NCI-H69 (cell line): ENCODE data around the gene HABP2.
A peak's percentile ranks its signal among the peaks of the same experiment; 100 is the strongest.

Source experiments
- DNase-seq: peaks from one replicate; lab custom pipeline; 2025; lab: John Stamatoyannopoulos, UW

HABP2 gene

GRCh38 chr10:113552701-113553100 is at the start of gene HABP2:
Gene HABP2, plus strand, starts transcription at chr10:113553053. Its CDS starts 69 bp downstream, at chr10:113553122.
- no peak for DNase-seq

GRCh38 chr10:113503930-113504329 is 48.9 kb upstream of the HABP2 start:
- no peak for DNase-seq

- no peak for DNase-seq
Measured at GRCh38 chr10:113504423-113504822, 48.4 kb upstream of the HABP2 start.

GRCh38 chr10:113506476-113506875 is 46.4 kb upstream of the HABP2 start:
- no peak for DNase-seq

GRCh38 chr10:113511419-113511818 is 41.4 kb upstream of the HABP2 start:
- no peak for DNase-seq

GRCh38 chr10:113515161-113515560 is 37.7 kb upstream of the HABP2 start:
- no peak for DNase-seq

DNA sequence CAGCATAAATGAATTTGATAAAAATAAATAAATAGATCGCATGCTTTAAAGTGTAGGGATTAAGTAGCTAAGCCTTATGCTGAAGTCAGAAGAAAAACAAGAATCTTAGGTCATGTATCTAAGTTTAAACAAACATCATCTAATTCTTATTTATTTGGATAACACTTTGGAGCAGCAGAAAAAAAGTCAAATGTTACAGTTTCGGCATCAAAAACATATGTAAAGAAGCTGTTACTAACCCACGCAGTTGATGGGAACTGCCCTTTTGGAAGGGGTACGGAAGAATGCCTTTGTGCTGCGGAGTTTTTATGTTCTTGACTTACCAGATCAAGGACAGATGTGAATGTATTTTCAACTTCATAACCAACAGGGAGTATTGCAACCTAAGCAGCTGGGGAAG is 37.3 kb upstream of the HABP2 start:
- DNase-seq, result no peak

- no peak for DNase-seq
Measured at GRCh38 chr10:113516061-113516460, 36.8 kb upstream of the HABP2 start.

DNA sequence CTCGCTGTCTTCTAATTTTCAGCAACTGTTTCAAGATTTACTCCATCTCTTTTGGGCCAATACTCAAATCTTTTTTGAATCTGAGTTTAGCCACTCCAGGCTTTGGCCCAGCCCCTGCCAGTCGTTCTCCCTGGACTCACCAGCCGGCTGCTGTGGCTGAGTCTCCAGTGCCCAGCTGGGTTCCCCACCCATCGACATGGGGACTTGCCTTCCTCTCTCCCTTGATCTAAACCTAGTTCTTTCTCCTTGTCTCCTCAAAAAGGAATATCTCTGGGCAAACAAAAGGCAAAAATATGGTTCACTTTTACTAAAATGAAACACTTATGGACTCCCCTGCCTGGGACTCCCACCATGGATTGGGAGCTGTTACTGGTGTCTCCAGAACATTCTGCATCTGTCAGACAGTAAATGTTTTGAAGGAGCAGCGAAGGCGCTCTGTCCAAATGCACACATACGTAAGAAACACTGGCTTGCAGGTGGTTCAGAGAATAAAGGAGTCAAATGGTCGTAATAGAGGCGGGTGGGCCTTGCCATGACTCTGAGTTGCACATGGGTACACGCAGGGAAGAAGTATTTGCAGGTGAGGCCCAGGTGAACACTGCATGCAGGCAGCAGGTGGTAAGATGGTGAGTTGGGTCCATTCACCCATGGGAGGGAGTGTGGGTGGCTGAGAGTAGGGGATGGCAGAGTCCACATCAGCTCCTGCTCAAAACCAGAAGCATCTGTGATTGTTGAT is 35.5 kb upstream of the HABP2 start:
- DNase-seq, result no peak

GRCh38 chr10:113517901-113518260 is 35.0 kb upstream of the HABP2 start:
- no peak for DNase-seq

DNA sequence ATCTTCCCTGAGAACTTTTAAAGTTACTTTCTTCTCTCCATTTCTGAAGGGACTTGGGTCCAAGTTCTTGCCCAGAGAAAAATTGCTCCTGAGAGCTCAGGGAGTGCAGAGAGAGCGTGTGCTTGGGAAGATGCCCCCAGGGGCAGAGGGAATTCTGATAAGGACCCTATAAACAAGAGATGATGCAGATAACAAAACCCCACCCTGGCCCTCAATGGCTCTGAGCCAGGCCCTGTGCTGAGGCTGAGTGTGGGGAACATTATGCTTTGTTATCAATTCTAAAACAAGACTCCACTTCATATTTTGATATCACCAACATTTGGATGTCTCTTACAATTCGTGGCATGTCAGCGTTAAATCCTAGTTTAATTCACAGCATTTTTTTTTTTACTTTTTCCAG is 34.4 kb upstream of the HABP2 start:
- no peak for DNase-seq

DNA sequence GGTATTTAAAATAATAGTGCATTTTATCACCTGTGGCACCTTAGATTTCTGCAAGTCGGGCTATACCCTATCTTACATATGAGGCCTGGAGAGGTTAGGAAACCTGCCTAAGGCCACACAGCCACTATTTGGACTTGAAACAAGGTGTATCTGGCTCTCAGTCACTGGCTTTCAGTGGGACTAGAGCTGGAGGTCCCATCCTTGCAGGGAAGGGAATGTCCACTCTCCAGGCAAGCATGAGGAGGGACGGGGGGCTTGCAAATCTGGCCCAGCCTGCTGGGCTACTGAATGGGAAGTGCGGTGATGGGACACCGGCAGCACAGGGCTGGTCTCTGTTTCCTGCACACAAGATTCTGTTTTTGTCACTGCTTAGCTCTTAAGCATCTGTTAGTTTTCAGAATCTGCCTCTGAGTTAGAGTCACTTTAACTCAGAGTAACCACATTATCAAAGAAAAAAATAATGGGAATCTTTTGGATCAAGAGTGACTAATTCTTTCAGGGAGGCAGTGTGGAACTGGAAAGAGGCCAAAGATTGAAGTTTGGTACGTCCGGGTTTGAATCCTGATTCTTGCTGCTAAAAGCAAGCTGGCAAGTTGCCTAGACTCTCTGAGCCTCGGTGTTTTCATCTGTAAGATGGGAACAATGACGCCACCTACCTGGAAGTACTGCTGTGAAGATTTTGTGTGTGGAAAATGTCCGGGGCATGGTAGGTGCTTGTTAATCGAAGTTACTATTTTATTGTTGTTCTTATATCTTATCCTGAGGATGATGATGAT is 33.8 kb upstream of the HABP2 start:
- DNase-seq, result no peak

DNA sequence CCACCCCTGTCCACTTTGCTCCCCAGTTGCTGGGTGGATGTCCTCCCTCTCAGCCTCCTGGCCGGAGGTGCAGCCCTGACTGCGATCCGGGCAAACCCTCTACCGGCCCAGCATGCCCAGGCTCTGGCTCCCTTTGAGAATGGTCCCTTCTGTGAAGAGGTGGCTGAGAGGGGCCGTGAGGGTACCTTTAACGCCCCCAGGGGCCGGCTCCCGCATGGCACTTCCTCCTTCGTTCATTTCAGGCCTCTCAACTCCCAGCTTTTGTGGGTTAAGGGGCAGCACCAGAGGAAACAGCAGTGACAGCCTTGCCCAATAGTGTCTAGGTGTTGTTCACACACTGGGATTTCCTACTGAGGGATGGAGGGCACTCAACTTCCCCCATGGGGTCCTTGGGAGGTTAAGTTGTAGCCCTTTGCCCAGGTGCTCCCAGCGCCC is 33.2 kb upstream of the HABP2 start:
- no peak for DNase-seq

GRCh38 chr10:113520261-113520660 is 32.6 kb upstream of the HABP2 start:
- no peak for DNase-seq

DNA sequence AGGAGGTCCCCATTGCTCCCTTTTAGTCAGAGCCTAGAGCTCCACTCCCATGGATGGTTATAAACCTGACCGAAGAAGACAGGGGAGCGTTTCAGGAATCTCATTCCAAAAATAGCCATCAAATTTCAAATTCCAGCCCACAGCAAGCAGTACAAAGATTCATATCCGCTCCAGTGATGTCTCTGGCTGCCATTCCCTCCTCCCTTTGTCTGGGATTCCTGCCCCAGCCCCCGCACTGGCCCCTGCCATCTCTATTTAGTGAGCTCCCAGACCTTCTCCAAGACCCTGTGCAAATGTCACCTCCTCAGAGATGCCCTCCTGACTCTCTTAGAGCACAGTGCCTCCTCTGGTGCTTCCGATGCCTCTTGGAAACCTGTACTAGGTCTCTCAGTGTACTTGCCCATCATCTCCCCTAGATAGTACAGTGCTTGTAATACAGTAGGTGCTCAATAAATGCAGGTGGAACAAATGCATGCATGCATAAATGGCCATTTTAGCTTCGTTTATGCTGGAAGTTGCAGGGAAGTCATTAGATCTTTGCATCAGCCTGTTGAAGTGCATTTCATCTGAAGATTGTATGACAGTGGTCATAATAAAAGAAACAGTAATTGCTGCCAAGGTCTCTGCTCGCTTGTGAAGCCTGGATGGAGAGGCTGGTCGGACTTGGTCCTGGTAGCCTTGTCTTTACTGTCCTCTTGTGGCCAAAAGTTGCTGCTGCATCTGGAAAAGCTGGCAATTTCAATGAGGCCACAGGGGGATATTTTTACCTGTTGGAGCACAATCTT is 32.0 kb upstream of the HABP2 start:
- DNase-seq, result peak; percentile 24

DNA sequence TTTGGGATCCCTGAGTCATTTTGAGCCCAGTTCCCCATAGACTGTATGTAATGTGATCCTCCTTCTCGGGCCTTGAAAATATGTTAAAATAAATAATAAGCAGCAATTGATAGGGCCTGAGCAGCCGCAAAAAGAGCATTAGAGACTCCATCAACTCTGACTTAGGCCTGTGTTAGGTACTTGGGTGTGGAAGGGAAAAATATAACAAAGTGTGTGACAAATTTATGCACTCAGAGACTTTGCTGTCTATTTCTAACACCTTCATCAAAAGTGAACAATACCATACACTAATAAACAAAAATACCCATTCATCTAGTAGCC is 31.4 kb upstream of the HABP2 start:
- no peak for DNase-seq

DNA sequence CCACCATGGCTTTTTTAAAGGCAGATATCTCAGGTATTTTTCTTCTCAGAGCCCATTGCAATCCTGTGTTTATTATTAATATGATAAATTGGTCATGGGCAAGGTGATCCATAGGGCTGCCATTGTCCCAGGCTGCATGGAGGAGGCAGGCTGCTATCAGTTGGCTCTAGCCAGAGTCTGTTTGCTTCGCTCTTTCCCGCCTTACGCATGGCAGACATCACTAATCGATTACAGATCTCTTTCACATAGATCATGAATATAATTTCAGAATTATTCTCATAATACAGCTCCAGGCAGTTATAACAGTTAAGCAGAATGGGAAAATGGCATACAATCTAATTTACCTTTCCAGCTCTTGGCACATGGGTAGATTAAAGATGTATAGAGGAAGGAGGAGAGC is 30.4 kb upstream of the HABP2 start:
- DNase-seq, result no peak

DNA sequence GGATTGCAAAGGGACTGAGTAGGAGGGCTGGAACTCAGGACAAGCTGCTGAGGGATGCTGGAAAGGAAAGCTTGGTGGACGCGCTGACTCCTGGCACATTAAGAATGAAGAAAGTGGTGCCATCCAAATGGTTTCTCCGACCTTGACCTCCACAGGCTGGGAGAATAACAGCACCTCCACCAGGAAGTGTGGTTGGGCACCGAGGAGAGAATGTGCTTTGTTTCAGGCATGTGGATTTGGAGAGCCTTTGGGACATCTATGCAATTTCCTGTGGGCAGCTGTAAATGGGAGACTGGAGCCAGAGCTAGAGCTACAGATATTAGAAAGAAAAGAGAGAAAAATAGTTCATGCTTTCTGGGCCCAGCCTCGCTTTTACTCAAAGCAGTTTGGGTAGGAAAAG is 29.8 kb upstream of the HABP2 start:
- DNase-seq, result no peak

DNA sequence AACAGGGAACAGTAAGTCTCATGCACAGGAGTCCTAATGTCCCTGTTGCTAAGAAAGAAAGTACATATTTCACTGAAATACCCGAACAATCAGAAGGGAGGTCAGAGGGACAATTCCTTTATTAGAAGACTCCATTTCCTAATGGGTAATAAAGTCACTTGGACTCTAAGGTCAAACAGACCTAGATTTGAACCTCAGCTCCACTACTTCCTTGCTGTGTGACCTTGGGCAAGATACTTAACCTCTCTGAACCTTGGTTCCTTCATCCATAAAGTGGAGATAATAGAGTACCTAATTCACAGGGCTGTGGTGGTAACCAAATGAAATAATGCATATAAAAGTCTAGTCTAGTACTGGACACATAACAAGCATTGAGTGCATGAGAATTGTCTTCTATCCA is 29.2 kb upstream of the HABP2 start:
- DNase-seq, result no peak

GRCh38 chr10:113524120-113524519 is 28.7 kb upstream of the HABP2 start:
- no peak for DNase-seq

GRCh38 chr10:113524539-113525490 is 28.0 kb upstream of the HABP2 start:
- no peak for DNase-seq

GRCh38 chr10:113525713-113526112 is 27.1 kb upstream of the HABP2 start:
- no peak for DNase-seq
